AG20443 (cell line): ENCODE measurements around the gene CA10.

Experiments
- DNase-seq: peaks from one replicate; pipeline ENCODE4 v3.0.0; 2012; ENCODE audit warnings: low spot score, mixed read lengths

CA10 gene

DNA sequence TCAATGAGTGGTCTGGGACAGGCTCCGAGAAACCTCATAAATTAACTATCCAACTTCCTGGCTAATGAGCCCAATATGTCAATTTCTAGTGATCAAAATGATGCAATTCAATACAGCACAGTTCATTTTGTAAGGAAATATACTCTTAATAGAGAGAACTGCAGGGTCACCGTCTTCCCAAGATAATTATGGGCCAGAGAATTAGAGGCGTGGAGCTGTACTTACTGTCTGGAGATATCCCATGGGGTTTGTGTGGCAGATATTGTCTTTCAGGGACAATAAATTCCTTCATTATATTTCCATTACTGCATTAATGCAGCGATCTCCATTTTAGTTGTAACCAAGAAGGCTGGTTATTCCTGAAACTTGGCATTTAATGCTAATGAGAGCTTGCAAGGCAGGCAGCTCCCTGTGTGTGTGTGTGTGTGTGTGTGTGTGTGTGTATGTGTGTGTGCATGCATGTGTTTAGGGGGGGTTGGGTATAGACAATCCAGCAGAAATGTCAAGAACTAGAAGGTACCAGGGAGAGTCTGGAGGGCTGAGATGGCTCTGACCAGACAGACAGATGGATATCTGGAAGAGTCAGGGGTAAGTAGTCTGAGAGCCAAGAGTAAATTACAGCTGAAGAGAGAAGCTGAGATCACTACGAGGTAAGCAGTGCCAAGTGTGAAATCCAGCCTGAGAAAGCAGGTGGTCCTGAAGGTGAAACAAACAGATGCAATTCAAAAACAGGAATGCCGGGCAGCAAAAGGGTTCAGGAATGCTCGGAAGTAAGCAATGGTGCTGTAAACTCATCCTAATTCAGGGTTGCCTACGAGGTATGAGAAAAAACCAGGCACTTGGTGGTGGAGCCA is 393.0 kb downstream of the CA10 start:
- DNase-seq: no peak

DNA sequence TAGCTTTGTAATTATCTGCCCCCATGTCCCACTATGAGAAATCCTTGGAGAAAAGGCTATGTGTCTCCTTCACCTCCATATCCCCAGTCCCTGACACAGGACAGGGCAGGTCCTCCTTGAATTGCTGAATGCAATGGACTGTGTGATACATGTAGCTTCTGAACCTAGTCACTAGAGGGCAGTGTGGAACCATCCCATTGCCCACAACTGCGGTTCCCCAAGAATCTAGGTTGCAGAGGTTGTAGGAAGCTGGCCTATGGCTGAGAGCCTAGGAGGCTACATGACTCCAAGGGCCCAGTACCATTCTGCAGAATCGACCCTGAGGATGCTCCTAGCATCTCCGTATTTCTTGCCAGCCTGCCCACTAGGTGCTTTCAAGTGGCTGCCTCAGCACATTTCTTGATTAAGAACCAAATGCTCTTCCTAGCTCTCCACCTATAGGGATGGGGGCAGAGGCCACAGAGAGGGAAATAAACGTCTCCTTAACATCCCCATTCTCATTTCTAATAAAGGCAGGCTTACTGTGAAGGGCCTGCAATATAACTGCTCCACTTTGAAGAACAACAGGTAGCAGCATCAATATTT is 394.0 kb downstream of the CA10 start:
- peak; percentile 85 for DNase-seq

DNA sequence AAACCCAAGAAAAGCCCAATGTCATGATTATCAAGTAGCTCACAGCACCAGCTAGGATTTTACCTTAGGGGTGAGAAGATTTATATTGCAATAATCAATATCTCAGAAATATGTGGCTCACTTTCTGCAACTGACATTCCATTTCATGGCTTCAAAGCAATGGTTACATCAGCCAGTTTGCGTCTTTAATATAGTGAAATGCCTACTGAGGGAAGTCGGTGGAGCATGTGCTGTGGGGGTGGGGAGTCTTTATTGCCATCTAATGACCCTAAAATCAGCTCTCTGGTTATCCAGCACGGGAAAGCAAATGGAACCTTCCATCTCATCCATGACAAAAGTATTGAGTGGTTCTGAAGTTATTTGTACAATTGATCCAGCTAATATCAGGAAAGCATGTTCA is 395.5 kb downstream of the CA10 start:
- DNase-seq: no peak

DNA sequence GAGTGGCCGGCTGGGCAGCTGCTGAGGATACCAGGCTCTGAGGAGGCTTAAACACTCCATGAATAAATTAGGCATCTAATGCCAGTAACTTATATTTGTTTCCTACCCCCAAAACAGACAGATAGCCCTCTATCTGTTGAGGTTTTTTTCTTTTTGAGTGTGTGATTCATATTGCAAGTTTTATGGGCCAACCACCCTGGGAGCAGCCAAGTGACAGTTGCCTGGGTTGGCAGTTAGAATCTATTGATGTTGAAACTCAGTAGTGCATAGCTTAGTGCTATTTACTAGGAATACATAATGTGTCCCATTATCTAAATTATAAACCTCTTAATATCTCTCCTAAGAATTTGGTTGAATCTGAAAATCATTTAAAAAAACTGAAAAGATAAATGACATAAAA is 397.4 kb downstream of the CA10 start:
- no peak for DNase-seq

DNA sequence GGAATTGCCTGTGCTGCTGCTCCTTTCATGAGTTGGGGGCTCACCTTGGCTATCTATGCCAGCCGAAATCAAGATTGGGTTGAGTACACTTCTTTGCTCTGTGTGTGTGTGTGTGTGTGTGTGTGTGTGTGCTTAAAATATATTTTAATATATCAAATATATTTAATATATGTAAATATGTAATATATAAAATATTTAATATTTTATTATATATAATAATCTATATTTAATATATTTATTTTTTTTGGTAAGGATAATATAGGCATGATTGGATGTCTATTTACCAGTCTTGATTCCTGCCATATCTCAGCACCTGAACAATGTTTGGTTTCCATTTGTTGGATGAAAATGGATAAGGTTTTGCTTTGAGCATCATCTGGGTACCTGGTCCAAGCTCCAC is 399.3 kb downstream of the CA10 start:
- no peak for DNase-seq

DNA sequence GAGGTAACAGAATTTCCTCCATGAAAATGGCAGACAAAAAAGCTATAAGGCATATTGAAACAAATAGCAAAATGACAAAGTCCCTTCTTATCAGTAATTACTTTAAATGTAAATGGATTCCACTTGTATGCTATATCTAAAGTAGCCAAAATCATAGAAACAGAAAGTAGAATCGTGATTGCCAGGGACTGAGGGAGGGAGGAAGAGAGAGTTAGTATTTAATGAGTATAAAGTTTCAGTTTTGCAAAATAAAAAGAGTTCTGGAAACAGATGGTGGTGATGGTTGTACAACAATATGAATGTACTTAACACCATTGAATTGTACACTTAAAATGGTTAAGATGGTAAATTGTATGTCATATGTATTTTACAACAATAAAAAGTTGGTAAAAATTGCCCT is 407.4 kb downstream of the CA10 start:
- DNase-seq: no peak

DNA sequence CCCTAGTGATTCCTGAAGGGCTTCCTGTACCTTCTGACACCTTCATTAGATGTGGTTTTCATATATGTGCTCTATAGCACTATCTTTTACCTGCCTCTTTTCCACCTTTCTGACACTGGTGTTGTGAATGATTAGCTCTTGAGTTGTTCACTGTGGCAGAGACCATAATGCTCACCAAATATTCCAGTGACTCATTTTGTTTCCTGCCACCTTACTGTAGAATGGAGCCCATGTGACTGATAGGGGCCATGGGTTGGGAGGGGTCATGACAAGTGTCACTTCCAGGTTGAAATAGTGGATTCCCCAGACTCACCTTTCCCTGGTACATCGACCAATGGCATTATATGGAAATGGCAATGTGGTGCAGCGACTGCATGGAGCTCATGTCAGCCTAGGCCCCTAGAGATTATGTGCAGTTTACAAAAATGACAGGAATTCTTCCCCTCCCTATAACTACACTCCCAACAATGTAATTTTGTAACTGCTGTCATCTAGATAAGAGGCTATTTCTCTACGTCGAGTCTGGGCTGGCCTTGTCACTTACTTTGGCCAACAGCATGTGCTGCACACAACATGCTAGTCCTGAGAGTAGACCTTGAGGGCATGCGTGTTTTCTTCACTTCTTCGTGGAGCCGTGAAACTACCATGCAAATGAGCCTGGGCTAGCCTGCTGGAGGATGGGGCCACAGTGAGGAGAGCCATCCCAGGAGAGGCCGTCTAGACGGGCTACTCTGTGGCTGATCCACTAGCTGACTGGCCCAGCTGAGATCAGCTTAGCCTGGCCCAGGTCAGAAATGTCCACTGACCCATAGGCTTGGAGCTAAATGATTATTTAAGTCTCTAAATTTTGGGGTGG is 409.5 kb downstream of the CA10 start:
- DNase-seq: no peak

DNA sequence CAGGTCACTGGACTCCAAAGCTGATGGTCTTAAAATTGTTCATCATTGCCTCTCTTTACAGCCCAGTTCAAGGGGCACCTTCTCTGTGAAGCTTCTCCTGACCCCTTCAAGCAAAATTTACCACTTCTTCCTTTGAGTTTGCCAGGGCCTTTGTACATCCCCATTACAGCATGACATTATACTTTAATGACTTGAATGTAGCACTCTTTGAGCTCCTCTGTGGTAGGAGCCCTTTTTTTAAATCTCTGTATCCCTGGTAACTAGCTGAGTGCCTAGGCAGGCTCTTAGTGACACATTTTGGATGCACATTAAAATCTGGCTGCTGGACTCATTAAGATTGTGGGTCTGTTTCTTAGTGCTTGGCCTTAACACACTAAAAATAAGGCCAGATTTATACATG is 412.1 kb downstream of the CA10 start:
- no peak for DNase-seq

DNA sequence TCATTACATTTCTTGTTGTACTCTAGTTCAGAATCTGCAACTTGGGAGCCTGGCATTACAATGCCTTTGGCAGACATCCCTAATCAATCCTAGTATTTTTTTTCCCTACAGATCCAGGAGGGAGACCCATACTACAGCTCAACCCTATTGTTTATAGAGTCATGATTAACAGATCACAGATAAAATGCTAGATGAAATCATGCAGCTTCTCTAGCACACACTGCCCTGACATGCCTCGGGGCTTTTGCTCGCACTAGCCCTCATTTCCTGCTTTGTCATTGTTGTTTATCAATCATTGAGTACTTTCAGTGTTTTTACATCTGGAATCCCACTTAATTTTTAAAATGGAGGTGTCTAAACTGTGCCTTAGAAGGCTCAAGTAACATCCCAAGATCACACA is 412.5 kb downstream of the CA10 start:
- no peak for DNase-seq

DNA sequence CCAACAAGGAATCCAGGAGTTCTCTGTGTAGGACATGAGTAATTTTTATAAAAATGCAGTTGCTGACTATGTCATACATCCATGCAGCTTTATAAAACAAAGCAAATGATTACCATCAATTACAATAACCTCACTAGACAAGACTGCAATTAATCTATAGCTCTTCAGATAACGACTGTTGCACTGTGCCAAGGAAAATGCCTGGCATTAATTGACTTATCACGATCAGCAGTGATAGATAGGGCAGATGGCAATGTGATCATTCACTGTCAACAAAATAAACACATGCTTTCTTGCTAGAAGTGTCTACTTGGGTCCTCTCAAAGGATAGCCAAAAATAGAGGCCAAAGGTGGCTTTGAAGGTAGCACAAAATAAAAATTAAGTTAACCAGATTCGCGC is 415.0 kb downstream of the CA10 start:
- no peak for DNase-seq

DNA sequence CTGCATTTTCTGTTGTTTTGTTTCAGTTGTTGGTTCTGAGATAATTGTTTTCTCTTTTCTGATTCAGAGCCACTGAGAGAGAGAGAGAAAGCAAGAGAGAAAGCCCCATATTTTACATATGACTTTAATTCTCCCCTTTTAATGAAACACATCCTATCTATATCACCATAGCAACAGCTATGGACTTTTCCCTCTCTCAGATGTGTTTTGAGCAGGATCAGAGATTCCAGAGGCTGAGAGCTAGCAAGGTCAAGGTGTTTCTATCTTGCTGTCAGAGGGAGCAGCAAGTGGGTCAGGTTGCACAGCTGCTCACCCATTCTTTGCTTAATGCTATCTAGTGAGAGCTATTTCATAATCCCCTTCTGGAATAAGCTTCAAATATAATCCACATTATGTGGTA is 415.9 kb downstream of the CA10 start:
- no peak for DNase-seq

DNA sequence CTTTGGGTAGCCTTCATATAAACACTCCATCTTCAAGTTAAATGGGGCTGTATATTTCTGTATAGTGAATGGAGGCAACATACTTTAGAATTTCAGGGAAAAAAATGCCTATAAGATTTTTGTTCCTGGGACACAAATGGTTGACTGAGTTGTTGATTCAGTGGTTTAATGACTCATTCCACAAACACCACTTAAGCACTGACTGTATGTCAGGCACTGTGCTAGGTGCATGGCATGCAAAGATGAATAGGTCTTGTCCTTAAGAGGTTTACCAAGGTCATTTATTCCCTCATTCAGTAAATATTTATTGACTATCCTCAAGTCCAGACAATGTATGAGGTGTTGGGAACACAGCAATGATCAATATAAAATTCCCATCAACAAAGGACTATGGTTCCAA is 417.1 kb downstream of the CA10 start:
- no peak for DNase-seq

DNA sequence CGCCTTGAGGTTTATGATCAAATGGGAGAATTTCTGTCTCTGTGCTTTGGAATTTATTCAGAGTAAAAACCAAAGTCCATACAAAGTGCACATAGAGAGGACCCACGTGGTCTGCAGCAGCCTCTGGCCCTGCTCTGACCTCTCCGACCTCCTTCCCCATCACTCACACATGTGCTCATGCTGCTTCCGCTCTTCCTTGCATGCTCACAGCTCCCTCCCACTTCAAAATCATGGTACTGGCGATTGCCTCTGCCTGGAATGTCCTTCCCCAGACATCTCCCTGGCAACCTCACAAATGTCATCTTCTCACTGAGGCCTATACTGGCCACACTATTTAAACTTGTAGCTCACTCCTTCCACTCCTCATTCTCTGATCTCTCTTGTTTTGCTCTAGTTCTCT is 418.0 kb downstream of the CA10 start:
- no peak for DNase-seq

DNA sequence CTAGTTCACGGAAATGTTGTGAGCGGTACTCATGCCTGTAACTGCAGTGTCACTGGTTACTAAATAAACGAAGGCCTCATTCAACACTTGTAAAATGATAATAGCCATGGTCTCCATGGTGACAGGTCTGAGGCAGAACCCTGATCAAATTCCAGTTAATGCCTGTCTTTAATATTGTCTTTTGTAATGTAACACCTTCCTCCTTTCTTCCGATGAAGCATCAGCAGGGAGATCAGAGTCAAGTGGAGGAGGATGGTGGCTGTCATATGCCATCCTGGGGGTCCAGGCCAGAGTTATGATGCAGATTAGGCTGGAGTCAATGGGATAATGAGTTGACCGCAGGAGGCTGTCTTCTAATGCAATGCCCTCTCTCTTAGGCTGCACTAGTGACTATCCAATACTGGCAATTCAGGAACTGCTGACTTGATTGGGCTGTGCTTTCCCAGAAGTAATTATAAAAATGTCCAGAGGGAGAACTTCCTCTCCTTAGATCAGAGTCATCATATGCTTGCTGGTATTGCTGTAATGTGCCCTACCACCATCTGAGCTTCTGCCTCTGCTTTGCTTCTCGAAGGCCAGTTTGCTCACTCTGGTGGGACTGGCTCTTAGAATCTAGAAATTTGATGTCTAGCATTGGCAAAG is 419.1 kb downstream of the CA10 start:
- DNase-seq: no peak

DNA sequence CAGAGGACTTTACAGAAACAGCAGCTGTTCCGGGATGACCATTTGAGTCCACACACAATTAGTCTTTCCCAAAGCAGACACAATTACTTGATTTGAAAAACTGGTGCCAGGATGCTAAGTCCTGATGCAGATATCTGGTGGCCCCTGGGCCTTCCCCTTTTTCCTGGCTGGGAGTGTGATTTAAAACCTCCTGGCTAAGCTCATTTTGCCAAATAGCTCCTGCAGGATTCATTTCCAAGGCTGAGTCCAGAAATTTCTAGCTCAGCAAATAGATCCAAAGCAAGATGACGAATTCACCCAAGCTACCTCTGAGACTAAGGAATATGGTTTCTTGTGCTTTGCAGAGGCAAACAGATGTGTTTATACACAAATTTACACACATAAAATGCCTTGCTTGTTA is 422.2 kb downstream of the CA10 start:
- no peak for DNase-seq

DNA sequence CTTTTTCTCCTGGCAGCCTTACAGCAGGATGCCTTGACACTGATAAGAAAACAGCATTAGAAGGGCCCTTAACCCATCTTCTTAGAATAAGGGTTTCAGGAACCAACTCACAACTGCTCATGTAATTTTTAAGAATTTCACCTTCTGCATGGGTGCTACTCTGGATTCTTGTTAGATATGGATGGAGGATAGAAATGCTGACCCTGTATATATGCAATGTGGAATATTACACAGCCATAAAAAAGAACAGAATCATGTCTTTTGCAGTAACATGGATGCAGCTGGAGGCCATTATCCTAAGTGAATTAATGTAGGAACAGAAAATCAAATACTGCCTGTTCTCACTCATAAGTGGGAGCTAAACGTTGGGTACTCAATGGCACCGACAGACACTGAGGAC is 423.5 kb downstream of the CA10 start:
- DNase-seq: no peak

DNA sequence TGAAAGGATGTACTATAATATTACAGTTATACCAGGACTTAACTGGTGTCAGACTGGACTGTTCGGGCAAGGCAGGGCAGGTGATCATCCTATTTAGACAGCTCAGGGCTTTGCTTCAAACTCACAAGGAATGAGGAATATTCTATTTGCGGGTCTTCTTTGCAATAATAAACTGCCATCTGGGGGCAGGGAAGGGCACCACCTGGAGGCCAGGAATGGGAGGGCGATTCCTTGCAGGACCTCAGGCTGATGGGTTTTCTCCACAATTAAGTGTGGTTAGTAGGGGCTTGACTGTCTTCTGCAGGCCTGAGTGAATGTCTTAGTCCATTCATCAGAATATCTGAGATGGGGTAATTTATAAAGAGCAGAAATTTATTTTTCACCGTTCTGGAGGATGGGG is 424.1 kb downstream of the CA10 start:
- no peak for DNase-seq

DNA sequence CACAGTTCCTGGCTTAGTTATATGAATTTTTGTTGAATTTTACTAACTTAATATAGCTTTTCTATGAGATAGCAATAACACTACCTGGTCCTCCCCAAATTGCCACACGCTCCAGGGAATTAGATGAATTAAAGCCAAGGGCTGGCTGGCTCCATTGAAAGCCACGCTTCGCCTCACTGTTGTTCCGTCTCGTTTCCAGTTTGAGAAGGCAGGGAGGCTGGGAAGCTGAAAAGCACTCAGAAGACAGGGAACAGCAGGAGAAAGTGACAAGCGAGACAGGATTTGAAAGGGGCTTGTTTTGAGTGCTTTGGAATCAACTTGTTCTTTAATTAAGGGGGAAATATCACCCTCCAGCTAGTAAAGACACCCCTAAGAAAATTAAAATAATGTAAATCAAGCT is 425.3 kb downstream of the CA10 start:
- DNase-seq: no peak

DNA sequence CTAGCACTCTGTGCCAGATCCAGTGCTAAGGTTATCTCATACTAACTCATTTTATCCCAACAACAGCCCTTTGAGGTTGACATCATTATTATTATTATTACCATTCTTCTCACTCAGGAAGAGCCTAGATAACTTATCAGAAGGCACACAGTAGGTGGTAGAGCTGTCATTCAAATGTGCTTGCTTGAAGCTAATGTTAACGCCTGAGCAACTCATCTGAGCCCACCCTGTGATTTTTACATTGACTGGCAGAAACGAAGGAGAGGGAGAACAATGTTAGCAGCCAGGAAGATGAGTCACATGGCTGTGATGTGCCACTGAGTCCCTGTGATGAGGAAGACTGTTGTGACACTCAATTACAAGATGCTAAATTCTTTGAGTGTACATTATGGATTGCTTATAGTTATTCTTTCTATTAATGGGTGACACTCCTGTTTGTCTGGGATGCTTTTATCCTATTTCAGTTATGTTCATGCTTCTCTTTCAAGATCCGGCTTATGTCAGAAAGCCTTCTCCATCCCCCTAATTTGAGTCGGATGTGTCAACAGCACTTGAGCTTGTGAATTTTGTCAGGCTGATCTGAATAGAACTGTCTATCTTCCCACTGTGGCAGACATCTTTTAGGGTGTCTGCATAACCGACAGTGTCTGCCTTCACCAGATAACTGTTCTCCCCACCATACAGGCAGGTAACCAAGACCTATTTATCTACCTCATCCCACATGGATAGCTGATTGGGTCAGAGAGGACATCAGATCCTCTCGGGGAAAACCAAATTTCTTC is 426.4 kb downstream of the CA10 start:
- DNase-seq: no peak

DNA sequence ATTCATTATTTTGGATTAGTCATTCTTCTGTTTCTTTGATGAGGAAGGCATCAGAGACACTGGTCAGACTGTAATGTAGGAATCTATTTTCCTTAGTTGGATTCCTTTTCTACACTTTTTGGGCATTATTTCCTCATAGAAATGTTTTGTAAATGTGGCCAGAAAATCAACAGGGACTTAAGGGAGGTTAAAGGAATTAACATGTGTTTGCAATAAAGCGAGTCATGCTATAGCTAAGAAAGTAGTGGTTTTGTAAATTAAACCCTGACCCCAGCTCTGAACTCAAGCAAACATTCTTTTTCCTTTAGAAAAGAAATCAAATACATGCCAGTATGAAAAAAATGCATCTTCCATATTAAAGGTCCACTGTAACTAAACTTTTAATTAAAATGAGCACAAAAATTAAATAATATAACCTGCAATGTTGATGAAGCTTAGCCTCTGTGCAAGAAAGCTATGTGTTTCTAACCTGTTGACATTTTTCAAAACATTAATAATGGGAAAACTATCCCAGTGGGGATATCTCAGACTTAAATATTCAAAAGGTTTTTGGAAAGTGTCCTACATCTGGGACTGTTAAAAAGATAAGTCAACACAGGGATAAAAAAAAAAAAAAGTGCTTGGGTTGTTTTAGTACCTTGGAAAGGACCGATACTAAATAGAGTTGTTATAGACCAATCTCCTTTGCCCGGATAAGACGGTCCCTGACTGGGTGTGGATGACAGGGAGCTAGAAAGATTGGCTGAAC is 428.0 kb downstream of the CA10 start:
- DNase-seq: no peak

DNA sequence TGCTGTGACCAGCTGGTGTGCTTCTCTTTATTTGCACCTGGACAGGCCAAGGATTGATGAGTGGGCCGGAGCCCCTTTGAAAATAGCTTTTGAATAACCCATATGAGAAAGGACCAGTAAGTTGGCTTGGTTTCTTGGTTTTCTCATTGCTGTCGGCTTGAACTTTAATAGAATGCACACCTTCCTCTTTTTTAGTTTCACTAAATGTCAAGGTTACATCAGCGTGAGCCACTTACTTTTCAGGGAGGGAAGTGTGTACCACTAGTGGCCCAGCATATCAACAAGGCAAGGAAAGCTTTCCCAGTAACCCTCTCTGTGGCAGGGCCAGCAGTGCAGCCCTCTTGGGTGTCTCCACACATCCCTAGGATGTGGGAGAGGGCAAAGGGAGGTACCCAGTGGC is 433.3 kb downstream of the CA10 start:
- no peak for DNase-seq
